Mucosa of stomach (tissue), 1 donor: Measurements from ENCODE around the gene TMEM86B.

Source experiments
- H3K27me3 ChIP-seq: one replicate; pipeline ENCODE4 v1.7.0; 2013; ENCODE audit warnings: mild to moderate bottlenecking, low read length; ENCODE audit not compliant: control insufficient read depth, insufficient read depth
- H3K36me3 ChIP-seq: one replicate; pipeline ENCODE4 v1.7.0; 2013; ENCODE audit warnings: low read length; ENCODE audit not compliant: control insufficient read depth, insufficient read depth
- H3K4me1 ChIP-seq: one replicate; pipeline ENCODE4 v1.7.0; 2013; ENCODE audit warnings: mild to moderate bottlenecking, low read length; ENCODE audit not compliant: control insufficient read depth, insufficient read depth
- H3K4me3 ChIP-seq: one replicate; pipeline ENCODE4 v1.7.0; 2013; ENCODE audit warnings: low read length
- H3K9ac ChIP-seq: one replicate; pipeline ENCODE4 v1.7.0; 2013; ENCODE audit warnings: mild to moderate bottlenecking, low read length, moderate library complexity
- H3K9me3 ChIP-seq: one replicate; pipeline ENCODE4 v1.7.0; 2013; ENCODE audit warnings: mild to moderate bottlenecking, low read length, moderate library complexity; ENCODE audit not compliant: control insufficient read depth
- donor health status: Pancreatic carcinoma.

The TMEM86B gene

DNA sequence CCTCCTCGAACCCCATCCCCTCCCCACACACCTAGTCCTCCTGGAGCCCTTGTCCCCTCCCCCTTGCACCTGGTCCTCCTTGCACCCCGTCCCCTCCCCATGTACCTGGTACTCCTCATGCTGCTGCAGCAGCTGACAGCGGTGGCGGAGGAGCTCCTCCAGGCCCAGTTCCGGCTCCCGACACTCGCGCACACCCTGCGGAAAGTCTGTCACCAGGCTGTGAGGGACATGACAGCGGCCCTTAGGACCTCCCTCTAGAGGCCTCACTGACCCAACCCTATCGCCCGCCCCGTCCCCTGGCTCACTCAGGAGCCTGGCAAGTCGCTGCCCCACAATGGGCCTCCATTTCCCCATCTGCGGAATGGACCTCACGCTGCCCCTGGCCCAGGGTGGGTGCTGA lies 36.6 kb upstream of the TMEM86B start:
- no peaks in the 10 kb centered on the region for H3K4me1 ChIP-seq
- no peaks in the 10 kb centered on the region for H3K36me3 ChIP-seq
- no peaks in the 10 kb centered on the region for H3K9me3 ChIP-seq
- H3K9ac ChIP-seq: no peak overlapping the region
- no peak overlapping the region for H3K4me3 ChIP-seq
- H3K27me3 ChIP-seq: no peaks in the 10 kb centered on the region

DNA sequence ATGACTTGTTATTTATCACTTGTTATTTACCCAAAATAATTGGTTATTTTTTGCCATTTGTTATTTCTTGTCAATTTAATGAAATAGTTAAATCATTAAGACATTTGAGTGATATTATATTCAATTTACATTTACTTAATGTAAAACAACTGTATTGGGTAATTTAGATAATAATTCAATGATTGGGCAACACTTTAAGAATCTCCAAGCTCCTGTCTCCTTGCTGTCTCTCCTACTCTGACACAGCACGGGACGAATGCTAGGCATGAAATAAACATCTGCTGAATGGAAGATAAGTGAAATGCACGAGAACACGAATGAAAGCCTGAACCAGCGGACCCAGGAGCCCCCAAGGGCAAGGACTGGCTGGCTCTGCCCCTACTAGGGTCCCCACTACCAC lies 36.0 kb upstream of the TMEM86B start:
- H3K9me3 ChIP-seq: no peaks in the 10 kb centered on the region
- peaks cover 3% of the 10 kb centered on the region for H3K4me1 ChIP-seq

DNA sequence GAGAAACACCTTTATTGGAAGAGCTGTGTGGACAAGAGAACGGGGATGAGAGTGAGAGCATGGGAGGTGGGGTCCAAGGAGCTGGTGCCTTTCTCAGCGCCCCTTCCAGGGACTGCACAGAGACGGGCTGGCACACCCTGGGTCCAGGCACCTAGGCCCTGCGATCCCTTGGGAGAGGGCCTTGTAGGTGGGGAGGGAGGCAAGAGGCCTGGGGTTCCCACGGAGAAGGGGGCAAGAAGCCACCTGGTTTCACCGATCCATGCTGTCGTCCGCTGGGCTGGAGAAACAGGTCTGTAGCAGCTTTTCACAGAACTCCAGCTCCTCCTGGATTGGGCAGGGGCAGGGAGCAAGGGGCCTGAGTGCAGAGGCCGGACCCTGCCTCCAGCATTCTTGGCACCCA lies 33.8 kb upstream of the TMEM86B start:
- Histone ChIP-seq H3K36me3 (no peaks in the 10 kb centered on the region), H3K9ac (no peak overlapping the region), H3K4me3 (no peak overlapping the region), H3K9me3 (no peaks in the 10 kb centered on the region), H3K4me1 (peaks cover 8% of the 10 kb centered on the region), H3K27me3 (no peaks in the 10 kb centered on the region)

More for the DNA sequence above, 36.0 kb upstream of the TMEM86B start:
- H3K4me3 ChIP-seq: no peak overlapping the region
- H3K27me3 ChIP-seq: no peaks in the 10 kb centered on the region
- H3K36me3 ChIP-seq: no peaks in the 10 kb centered on the region
- no peak overlapping the region for H3K9ac ChIP-seq

DNA sequence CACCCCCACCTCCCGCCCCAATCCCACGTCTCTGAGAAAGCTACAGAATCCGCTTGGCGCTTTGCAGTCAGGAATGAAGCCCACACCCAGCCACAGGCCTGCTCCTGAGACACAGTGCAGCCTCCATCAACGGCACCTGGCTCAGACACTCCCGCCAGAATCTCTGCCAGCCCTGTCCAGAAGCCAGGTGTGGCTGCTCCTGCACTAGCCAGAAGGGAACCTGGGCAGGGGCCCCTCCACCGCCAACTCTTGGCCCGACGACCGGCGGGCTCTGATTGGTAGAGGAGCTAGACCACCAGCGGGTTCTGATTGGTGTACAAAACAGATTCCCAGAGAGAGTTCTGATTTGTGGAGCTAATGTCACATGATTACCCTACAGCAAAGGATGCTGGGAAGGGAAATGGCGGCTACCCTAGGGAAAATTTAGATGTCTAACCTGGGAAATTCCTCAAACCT lies 33.1 kb upstream of the TMEM86B start:
- Histone ChIP-seq H3K9ac (no peak overlapping the region), H3K4me1 (peaks cover 15% of the 10 kb centered on the region), H3K27me3 (no peaks in the 10 kb centered on the region), H3K36me3 (no peaks in the 10 kb centered on the region), H3K9me3 (no peaks in the 10 kb centered on the region), H3K4me3 (no peak overlapping the region)

DNA sequence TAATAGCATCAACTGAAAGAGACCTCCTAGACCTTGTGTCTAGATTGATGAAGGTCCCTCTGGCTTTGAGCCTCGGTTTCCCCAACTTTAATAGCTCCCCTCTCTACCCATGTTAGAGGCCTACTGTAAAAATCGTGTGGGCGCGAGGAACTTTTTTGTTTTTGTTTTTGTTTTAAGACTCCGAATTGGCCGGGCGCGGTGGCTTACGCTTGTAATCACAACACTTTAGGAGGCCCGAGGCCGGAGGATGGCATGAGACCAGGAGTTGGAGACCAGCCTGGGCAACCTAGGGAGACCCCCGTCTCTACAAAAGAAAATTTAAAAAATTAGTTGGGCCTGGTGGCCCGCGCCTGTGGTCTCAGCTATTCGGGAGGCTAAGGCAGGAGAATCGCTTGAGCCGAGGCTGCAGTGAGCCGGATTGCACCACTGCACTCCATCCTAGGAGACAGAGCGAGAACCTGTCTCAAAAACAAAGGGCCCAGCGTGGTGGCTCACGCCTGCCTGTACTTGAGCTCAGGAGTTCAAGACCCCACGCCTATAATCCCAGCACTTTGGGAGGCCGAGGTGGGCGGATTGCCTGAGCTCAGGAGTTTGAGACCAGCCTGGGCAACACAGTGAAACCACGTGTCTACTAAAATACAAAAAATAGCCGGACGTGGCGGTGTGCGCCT lies 31.1 kb upstream of the TMEM86B start:
- H3K36me3 ChIP-seq: no peaks in the 10 kb centered on the region
- no peaks in the 10 kb centered on the region for H3K27me3 ChIP-seq
- no peaks in the 10 kb centered on the region for H3K9me3 ChIP-seq
- H3K4me3 ChIP-seq: no peak overlapping the region
- H3K4me1 ChIP-seq: peaks cover 35% of the 10 kb centered on the region
- H3K9ac ChIP-seq: peak overlapping the region; percentile 89

DNA sequence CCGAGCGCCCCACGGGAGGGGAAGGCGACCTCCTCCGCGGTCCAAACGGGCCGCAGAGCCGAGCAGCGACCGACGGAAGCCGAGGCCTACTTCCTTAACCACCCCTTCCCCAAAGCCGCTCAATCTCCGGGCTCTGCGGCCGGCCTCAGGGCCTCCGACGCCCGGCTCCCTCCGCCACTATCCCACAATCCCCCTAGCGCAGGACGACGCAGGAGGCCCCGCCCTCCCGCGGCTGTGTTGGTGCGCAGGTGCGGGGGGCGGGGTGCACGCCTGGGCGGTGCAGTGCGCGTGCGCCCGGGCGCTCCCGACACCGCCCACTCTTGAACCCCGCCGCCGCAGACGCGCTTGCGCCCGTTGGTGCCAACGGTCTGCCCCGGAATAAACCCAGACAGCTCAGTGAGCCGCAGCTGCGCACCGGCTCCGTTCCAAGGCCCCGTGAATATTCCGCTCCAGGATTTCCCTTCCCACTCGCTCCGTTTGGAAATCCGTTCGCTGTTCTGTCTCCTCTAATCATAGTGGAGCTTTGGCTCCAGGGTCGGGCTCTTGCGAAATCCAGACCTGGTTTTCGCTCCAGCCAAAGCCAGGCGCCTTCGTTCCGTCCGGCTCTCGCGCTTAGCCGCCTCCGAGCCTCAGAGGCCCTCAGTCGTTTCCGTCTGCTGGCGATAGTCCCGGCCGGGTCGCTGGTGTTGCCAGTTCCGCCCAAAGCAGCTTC lies 30.4 kb upstream of the TMEM86B start, which contains the start of gene PPP6R1:
TSS of gene PPP6R1 (minus strand) at position 190 of the 712 bp plus-strand sequence. CDS start 11,914 bp downstream, outside the sequence.
- H3K4me1 ChIP-seq: peaks cover 39% of the 10 kb centered on the region
- H3K36me3 ChIP-seq: no peaks in the 10 kb centered on the region
- H3K9me3 ChIP-seq: no peaks in the 10 kb centered on the region
- H3K9ac ChIP-seq: peak within 1 kb of the TSS; percentile 89
- peak within 1 kb of the TSS; percentile 78 for H3K4me3 ChIP-seq
- H3K27me3 ChIP-seq: no peaks in the 10 kb centered on the region

DNA sequence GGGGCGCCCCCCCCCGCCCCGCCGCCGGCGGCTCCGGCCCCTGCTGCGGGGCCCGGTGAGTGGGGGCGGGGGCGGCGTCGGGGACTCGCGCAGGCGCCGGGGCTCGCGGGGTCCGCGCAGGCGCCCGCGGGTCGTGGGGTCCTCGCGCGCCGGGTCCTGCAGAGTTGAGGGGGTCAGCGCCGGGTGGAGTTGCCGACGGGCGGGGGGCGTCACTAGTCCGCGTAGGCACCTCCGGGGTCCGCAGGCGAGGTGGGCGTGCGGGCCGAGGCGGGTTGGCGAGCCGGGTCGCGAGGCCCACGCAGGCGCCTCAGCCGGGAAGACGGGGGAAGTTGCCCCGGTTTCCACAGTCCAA lies 29.9 kb upstream of the TMEM86B start:
- Histone ChIP-seq H3K9ac (peak overlapping the region; percentile 89), H3K4me1 (peaks cover 42% of the 10 kb centered on the region), H3K36me3 (no peaks in the 10 kb centered on the region)

DNA sequence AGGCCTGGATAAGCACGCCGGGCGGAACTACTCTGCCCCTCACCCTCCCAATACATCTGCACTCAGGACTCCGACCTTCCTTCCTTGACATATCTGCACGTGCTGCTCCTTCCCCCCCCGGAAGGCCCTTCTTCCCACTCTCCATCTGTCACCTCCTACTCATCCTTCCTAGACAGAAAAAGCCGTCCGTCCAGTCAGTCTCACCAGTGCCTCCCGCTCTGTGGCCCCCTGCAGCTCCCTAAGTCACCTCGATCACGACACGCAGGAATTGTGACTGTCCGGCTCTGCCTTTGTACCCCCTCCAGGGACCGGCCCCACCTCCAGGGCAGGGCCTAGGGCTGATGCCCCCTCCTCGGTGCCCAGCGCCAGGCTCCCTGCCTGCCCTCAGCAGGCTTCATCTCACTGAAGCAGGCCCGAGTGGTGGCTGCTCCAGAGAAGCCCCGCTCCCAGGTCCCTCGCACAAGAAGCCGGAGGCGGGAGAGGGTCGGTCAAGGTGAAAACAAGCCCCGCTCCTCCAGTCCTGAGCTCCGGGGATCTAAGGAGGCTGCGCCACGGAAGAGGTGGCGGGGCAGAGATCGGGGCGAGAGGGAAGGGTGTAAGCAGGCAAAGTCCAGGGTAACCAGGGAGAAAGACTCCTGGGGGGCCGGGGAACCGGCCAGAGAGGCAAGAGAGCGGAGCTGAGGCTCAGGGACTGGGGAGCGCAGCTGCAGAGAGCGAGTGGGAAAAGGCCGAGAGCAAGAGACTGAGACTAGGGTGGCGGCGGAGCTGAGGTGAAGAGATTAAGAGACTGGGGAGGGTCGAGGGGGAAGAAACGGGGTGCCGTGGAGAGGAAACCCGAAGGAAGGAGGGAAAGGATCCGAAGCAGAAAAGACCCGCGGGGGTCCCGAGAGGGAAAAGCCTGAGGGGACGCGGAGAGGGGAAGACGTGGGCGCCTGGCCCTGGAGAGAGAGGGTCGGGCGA lies 29.2 kb upstream of the TMEM86B start:
- peak overlapping the region; percentile 78 for H3K4me3 ChIP-seq
- peak overlapping the region; percentile 89 for H3K9ac ChIP-seq
- no peaks in the 10 kb centered on the region for H3K9me3 ChIP-seq
- H3K36me3 ChIP-seq: no peaks in the 10 kb centered on the region
- no peaks in the 10 kb centered on the region for H3K27me3 ChIP-seq
- peaks cover 46% of the 10 kb centered on the region for H3K4me1 ChIP-seq

More for the DNA sequence above, 29.9 kb upstream of the TMEM86B start:
- Histone ChIP-seq H3K27me3 (no peaks in the 10 kb centered on the region), H3K4me3 (no peak overlapping the region), H3K9me3 (no peaks in the 10 kb centered on the region)

DNA sequence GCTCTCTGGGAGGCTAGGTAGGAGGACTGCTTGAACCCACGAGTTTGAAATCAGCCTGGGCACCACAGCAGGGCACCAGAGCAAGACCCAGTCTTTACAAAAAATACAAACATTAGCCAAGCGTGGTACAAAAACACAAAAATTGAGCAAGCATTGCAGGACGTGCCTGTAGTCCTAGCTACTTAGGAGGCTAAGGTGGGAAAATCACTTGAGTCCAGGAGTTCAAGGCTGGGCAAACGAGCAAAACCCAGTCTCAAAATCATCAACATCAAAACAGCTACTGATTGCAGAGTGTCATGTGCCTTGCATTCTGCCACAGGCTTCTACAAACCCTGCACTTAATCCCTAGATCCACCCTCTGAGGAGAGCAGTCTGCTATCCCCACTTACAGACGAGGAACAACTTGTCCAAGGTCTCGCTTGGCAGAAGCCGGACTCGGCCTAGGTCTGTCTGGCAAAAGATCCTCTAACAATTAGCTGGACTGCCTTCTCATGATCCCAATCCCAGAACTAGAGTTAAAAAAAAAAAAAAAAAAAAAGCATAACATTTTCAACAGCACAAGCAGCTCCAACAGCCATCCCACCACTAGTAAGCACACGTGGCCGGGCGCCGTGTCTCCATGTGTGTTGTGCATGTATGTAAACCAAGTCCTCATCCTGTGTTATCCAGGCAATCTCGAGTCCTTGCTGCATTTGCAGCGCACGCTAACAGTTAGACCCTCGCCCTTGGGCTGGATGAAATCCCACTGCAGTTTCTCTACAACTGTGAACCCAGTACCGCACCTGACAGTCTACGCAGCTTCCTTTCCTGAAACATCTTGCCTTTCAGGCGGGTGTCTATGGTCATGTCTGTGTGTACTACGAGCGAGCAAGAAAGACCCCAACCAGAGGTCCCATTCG lies 28.2 kb upstream of the TMEM86B start:
- Histone ChIP-seq H3K9ac (peak overlapping the region; percentile 89), H3K36me3 (no peaks in the 10 kb centered on the region), H3K4me1 (peaks cover 55% of the 10 kb centered on the region), H3K9me3 (no peaks in the 10 kb centered on the region), H3K27me3 (no peaks in the 10 kb centered on the region), H3K4me3 (peak overlapping the region; percentile 78)

DNA sequence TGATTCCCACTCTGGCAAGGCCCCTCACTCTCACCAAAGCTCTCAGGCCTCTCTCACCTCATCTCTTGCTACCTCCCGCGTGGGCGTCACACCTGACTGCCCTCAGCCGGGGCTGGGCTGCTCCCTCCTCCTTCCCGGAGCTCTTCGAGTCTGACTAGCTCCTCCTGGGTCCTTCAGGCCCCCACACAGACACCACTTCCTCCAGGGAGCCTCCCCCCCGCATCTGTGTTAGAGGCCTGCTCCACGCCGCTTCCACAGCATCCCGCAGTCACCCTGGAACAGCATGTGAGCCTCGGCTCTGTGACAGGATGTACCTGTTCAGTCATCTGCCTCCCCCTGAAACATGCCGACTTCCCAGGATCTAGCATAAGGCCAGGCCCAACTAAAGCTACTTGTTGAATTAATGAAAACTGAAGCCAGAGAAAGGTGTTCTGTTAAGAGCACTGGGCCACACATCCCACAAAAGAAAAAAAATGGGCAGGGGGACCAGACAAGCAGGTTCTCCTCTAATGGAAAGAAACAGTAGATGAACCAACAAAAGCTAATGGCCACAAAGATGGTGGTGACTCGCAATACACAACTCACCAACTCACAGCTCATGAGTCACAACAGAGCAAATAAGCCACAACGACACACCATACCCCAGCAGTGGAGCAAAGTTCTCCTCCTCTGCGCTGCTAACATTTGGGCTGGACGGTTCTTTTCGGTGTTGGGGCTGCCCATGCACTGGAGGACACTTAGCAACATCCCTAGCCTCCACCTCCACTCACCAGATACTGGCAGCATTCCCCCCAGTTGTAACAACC lies 27.3 kb upstream of the TMEM86B start:
- Histone ChIP-seq H3K36me3 (no peaks in the 10 kb centered on the region), H3K9ac (peak overlapping the region; percentile 89), H3K4me3 (peak overlapping the region; percentile 78), H3K4me1 (peaks cover 65% of the 10 kb centered on the region), H3K27me3 (no peaks in the 10 kb centered on the region), H3K9me3 (no peaks in the 10 kb centered on the region)
